Fibroblast of upper back skin (primary cell): ENCODE measurements around the gene SLC37A3.
"Not testable (repeated sequence)": the region's sequence is repeated elsewhere in the genome, so short reads cannot be mapped to it uniquely, and the experiment has no call there.

ENCODE experiments used
- DNase-seq: peaks from one replicate; pipeline ENCODE4 v3.0.0-alpha.2; 2013

The SLC37A3 gene

GRCh38 chr7:140397784-140398750 lies at the start of gene SLC37A3:
TSS of gene SLC37A3 (minus strand) at chr7:140398530. CDS start at chr7:140382526, 16,004 bp downstream.
- peak; percentile 68 for DNase-seq

- DNase-seq: no peak
These were observed 49.5 kb upstream of the SLC37A3 start for GRCh38 chr7:140447841-140448240.

GRCh38 chr7:140446467-140446866 lies 48.1 kb upstream of the SLC37A3 start:
- DNase-seq: no peak

- DNase-seq: no peak
These were observed 43.2 kb upstream of the SLC37A3 start for GRCh38 chr7:140441519-140441918.

- no peak for DNase-seq
These were observed 42.3 kb upstream of the SLC37A3 start for GRCh38 chr7:140440593-140440992.

- DNase-seq: no peak
These were observed 41.0 kb upstream of the SLC37A3 start for GRCh38 chr7:140439359-140439758.

GRCh38 chr7:140435252-140435895 lies 37.0 kb upstream of the SLC37A3 start:
- DNase-seq: no peak

GRCh38 chr7:140433396-140433795 lies 35.1 kb upstream of the SLC37A3 start:
- no peak for DNase-seq

GRCh38 chr7:140426130-140426529 lies 27.8 kb upstream of the SLC37A3 start:
- no peak for DNase-seq

GRCh38 chr7:140425718-140426117 lies 27.4 kb upstream of the SLC37A3 start:
- DNase-seq: no peak

- no peak for DNase-seq
These were observed 25.2 kb upstream of the SLC37A3 start for GRCh38 chr7:140423501-140423900.

- no peak for DNase-seq
These were observed 23.2 kb upstream of the SLC37A3 start for GRCh38 chr7:140421521-140421920.

- no peak for DNase-seq
These were observed 20.3 kb upstream of the SLC37A3 start for GRCh38 chr7:140418653-140419052.

- not testable (repeated sequence) for DNase-seq
These were observed 19.8 kb upstream of the SLC37A3 start for GRCh38 chr7:140418156-140418472.

- DNase-seq: no peak
These were observed 19.3 kb upstream of the SLC37A3 start for GRCh38 chr7:140417456-140418155.

GRCh38 chr7:140416560-140416959 lies 18.2 kb upstream of the SLC37A3 start:
- DNase-seq: no peak

- DNase-seq: not testable (repeated sequence)
These were observed 17.5 kb upstream of the SLC37A3 start for GRCh38 chr7:140415816-140416215.

- no peak for DNase-seq
These were observed 17.0 kb upstream of the SLC37A3 start for GRCh38 chr7:140415361-140415760.

GRCh38 chr7:140404565-140405065 lies 6.3 kb upstream of the SLC37A3 start:
- peak; percentile 21 for DNase-seq

- DNase-seq: no peak
These were observed 5.7 kb upstream of the SLC37A3 start, which contains the start of gene RAB19 for GRCh38 chr7:140403878-140404564. TSS of gene RAB19 (plus strand) at chr7:140404058. CDS start at chr7:140407647, 3,589 bp downstream.

GRCh38 chr7:140402178-140402835 lies 4.0 kb upstream of the SLC37A3 start:
- peak; percentile 54 for DNase-seq

- no peak for DNase-seq
These were observed 2.1 kb upstream of the SLC37A3 start for GRCh38 chr7:140400381-140400780.
